ENCODE data around the gene ACSL1.

DNA sequence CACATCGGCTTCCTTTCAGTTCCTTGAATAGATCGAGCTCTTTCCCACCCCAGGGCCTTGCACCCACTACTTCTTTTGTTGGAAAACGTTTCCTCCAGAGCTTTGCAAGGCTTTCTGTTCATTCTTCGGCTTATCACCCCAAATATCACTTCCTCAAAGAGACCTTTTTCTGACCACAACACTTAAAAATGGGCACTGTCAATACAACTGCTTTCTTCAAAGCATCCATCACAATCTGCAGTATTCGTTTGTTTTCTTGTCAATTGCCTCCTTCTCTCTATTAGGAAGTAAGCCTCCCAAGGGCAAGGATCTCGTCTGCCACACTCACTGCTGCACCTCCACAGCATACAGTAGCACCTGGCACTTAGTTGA lies 74.2 kb downstream of the ACSL1 start:
- TF ChIP-seq, protein P1, sequence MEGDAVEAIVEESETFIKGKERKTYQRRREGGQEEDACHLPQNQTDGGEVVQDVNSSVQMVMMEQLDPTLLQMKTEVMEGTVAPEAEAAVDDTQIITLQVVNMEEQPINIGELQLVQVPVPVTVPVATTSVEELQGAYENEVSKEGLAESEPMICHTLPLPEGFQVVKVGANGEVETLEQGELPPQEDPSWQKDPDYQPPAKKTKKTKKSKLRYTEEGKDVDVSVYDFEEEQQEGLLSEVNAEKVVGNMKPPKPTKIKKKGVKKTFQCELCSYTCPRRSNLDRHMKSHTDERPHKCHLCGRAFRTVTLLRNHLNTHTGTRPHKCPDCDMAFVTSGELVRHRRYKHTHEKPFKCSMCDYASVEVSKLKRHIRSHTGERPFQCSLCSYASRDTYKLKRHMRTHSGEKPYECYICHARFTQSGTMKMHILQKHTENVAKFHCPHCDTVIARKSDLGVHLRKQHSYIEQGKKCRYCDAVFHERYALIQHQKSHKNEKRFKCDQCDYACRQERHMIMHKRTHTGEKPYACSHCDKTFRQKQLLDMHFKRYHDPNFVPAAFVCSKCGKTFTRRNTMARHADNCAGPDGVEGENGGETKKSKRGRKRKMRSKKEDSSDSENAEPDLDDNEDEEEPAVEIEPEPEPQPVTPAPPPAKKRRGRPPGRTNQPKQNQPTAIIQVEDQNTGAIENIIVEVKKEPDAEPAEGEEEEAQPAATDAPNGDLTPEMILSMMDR (IDR thresholded peaks at IDR 0.05): no peak
- TF ChIP-seq POLR2A (IDR thresholded peaks at IDR 0.05): no peak

Data from uterus (tissue), 2 donors.